CD4-positive, alpha-beta T cell (primary cell): ENCODE data around the gene PTGES3L. TPM values are rescaled to one million over a fixed set of nuclear protein-coding genes. Genes with fewer than 3 reads are reported as not detected.
"Not testable (repeated sequence)": the region's sequence is repeated elsewhere in the genome, so short reads cannot be mapped to it uniquely, and the experiment has no call there.

Experiments used
- ATAC-seq: fragments of 200-7000 bp; cut with Tn5 transposase; one replicate; pipeline ENCODE4 v1.10.0; 2022; ENCODE audit warnings: mild to moderate bottlenecking; ENCODE audit not compliant: poor library complexity
- CTCF ChIA-PET: fragments of 350-600 bp; sonication (Branson Sonifier 250); formaldehyde crosslinking; loops from one replicate; lab custom pipeline; 2021; ENCODE audit warnings: antibody characterized with exemption, inconsistent platforms; lab: Charles Lee
- POLR2A ChIA-PET: fragments of 350-600 bp; sonication (Branson Sonifier 250); formaldehyde crosslinking; loops from one replicate; lab custom pipeline; 2021; ENCODE audit warnings: antibody characterized with exemption, inconsistent platforms; lab: Charles Lee
- DNase-seq, 14 experiments: peaks; one replicate each; pipeline ENCODE4 v3.0.0-alpha.2; 2013 to 2020; ENCODE audit warnings: mixed read lengths in 2 of 14
- H3K27ac ChIP-seq, 2 donors: one replicate each; pipeline versions ENCODE4 v1.5.1 to v1.7.0; 2013; ENCODE audit warnings: low read length in 2 of 2, low read depth in 1 of 2, mild to moderate bottlenecking in 1 of 2
- H3K27me3 ChIP-seq, 2 experiments: 1 replicate in 1 of 2; 2 replicates in 1 of 2; pipeline versions ENCODE4 v1.6.1 to v1.7.0; 2013; ENCODE audit warnings: low read length in 2 of 2, control low read depth in 1 of 2, mild to moderate bottlenecking in 1 of 2, moderate library complexity in 1 of 2; ENCODE audit not compliant: insufficient read depth in 2 of 2, control insufficient read depth in 1 of 2
- H3K36me3 ChIP-seq: one replicate; pipeline ENCODE4 v1.6.1; 2013; ENCODE audit warnings: low read length, control low read depth; ENCODE audit not compliant: insufficient read depth
- H3K4me1 ChIP-seq: one replicate; pipeline ENCODE4 v1.6.1; 2013; ENCODE audit warnings: low read length, control low read depth; ENCODE audit not compliant: insufficient read depth
- H3K4me3 ChIP-seq: one replicate; pipeline ENCODE4 v1.5.1; 2013; ENCODE audit warnings: mild to moderate bottlenecking, low read length, moderate library complexity
- H3K9me3 ChIP-seq, 2 experiments: 1 replicate in 1 of 2; 2 replicates in 1 of 2; pipeline versions ENCODE4 v1.6.1 to v1.7.0; 2013; ENCODE audit warnings: low read length in 2 of 2, mild to moderate bottlenecking in 2 of 2, control low read depth in 1 of 2, moderate library complexity in 1 of 2; ENCODE audit not compliant: control insufficient read depth in 1 of 2, insufficient read depth in 1 of 2
- H3K27ac Mint-ChIP-seq: one replicate; pipeline ENCODE4 v1.8.0; 2020; ENCODE audit warnings: mixed read lengths
- H3K27me3 Mint-ChIP-seq: one replicate; pipeline ENCODE4 v1.8.0; 2021; ENCODE audit warnings: mixed read lengths
- H3K36me3 Mint-ChIP-seq: one replicate; pipeline ENCODE4 v1.8.0; 2021; ENCODE audit warnings: low read depth, mixed read lengths
- H3K4me1 Mint-ChIP-seq: one replicate; pipeline ENCODE4 v1.8.0; 2021; ENCODE audit warnings: low read depth, mixed read lengths
- H3K4me3 Mint-ChIP-seq: one replicate; pipeline ENCODE4 v1.8.0; 2020; ENCODE audit warnings: mild to moderate bottlenecking, mixed read lengths
- H3K9me3 Mint-ChIP-seq: one replicate; pipeline ENCODE4 v1.8.0; 2020; ENCODE audit warnings: mixed read lengths
- intact Hi-C, 2 experiments: fragments of 100-400 bp; cut with DNase I in 1 of 2; cut with micrococcal nuclease in 1 of 2; formaldehyde crosslinking; loops; one replicate each; pipeline versions ENCODE4 v1.15.1 to v1.9.0; 2023 to 2025; cut with DNase I, micrococcal nuclease
- total RNA-seq, 174 experiments: library from RNA in 2 of 174; stranded (reverse) in 2 of 174; gene quantifications; one replicate each; pipeline ENCODE4 v1.2.3 and lab custom pipeline; 2021 to 2026
- TF ChIP-seq, protein P1 (sequence below): fragments of 200-600 bp; IDR thresholded peaks from one replicate; pipeline ENCODE4 v1.8.0; 2022; ENCODE audit warnings: antibody characterized with exemption, mild to moderate bottlenecking

Gene PTGES3L
- total RNA-seq, 2 experiments from 2014 or later: 0.20 TPM; not detected in 1

- POLR2A ChIA-PET: no interaction called here
- Histone ChIP-seq H3K36me3 (no peaks in the 10 kb centered on the region), H3K4me3 (no peak overlapping the region), H3K9me3 (no peaks in the 10 kb centered on the region), H3K27me3 (peaks cover 0 to 3% of the 10 kb centered on the region in 2 experiments), H3K27ac (no peak overlapping the region), H3K4me1 (no peaks in the 10 kb centered on the region)
- CTCF ChIA-PET: no interaction called here
- Mint-ChIP-seq H3K27me3 (no peaks in the 10 kb centered on the region), H3K4me1 (no peaks in the 10 kb centered on the region), H3K36me3 (no peaks in the 10 kb centered on the region), H3K4me3 (no peak overlapping the region), H3K9me3 (no peaks in the 10 kb centered on the region), H3K27ac (no peak overlapping the region)
- TF ChIP-seq, protein P1, sequence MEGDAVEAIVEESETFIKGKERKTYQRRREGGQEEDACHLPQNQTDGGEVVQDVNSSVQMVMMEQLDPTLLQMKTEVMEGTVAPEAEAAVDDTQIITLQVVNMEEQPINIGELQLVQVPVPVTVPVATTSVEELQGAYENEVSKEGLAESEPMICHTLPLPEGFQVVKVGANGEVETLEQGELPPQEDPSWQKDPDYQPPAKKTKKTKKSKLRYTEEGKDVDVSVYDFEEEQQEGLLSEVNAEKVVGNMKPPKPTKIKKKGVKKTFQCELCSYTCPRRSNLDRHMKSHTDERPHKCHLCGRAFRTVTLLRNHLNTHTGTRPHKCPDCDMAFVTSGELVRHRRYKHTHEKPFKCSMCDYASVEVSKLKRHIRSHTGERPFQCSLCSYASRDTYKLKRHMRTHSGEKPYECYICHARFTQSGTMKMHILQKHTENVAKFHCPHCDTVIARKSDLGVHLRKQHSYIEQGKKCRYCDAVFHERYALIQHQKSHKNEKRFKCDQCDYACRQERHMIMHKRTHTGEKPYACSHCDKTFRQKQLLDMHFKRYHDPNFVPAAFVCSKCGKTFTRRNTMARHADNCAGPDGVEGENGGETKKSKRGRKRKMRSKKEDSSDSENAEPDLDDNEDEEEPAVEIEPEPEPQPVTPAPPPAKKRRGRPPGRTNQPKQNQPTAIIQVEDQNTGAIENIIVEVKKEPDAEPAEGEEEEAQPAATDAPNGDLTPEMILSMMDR: no peak
- ATAC-seq (no peak), DNase-seq (no peak)
- intact Hi-C loops: no loop called here
Observed at GRCh38 chr17:42924891-42925290, 55.0 kb downstream of the PTGES3L start.

DNA sequence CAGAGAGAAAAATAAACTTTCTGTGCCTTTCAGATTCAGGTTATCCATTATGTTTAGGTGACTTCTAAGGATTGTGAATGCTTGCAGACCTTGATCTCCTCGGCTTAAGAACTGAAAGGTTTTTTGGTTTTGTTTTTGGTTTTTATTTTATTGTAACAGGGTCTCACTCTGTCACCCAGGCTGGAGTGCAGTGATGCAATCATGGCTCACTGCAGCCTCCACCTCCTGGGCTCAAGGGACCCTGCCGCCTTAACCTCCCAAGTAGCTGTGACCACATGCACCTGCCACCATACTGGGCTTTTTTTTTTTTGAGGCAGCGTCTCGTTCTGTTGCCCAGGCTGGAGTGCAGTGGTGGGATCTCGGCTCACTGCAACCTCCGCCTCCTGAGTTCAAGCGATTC is 56.4 kb downstream of the PTGES3L start:
- H3K4me1 Mint-ChIP-seq, H3K36me3 ChIP-seq, H3K9me3 ChIP-seq, H3K27me3 Mint-ChIP-seq, H3K9me3 Mint-ChIP-seq, intact Hi-C loops, H3K4me3 Mint-ChIP-seq, H3K36me3 Mint-ChIP-seq, H3K4me1 ChIP-seq, ATAC-seq, H3K4me3 ChIP-seq, H3K27ac ChIP-seq, H3K27ac Mint-ChIP-seq, CTCF ChIA-PET, POLR2A ChIA-PET, DNase-seq, H3K27me3 ChIP-seq: not testable (repeated sequence)

- Mint-ChIP-seq H3K9me3 (no peaks in the 10 kb centered on the region), H3K4me1 (no peaks in the 10 kb centered on the region), H3K27ac (no peak overlapping the region), H3K36me3 (no peaks in the 10 kb centered on the region), H3K4me3 (no peak overlapping the region), H3K27me3 (no peaks in the 10 kb centered on the region)
- POLR2A ChIA-PET: no interaction called here
- TF ChIP-seq, protein P1: no peak
- Histone ChIP-seq H3K36me3 (no peaks in the 10 kb centered on the region), H3K4me3 (no peak overlapping the region), H3K27me3 (peaks cover 0 to 3% of the 10 kb centered on the region in 2 experiments), H3K27ac (no peak overlapping the region), H3K9me3 (no peaks in the 10 kb centered on the region), H3K4me1 (no peaks in the 10 kb centered on the region)
- ATAC-seq (no peak), DNase-seq (no peak)
- CTCF ChIA-PET: no interaction called here
- intact Hi-C loops: no loop called here
Observed at GRCh38 chr17:42922294-42922693, 57.6 kb downstream of the PTGES3L start.

DNA sequence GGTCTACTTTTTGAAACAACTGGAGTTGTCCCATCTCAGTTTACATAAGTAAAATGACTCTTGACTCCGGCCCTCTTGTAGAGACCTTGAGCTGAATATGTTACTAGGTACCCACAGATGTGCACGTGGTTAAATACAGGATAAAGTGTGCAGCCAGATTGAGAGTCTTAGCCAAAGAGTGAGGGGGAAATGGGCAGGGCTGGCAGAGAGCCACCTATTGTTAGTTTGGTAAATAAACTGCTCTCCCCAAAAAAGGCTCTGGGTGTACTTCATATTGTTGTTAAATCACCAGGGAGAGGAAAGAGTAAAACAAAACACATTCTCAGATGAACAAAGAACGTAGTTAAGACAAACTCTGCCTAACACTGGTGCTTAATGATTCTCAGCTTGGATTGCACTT is 59.0 kb downstream of the PTGES3L start:
- ATAC-seq: no peak
- intact Hi-C loops: no loop called here
- POLR2A ChIA-PET: no interaction called here
- Mint-ChIP-seq H3K4me1 (no peaks in the 10 kb centered on the region), H3K4me3 (no peak overlapping the region), H3K27ac (no peak overlapping the region), H3K27me3 (no peaks in the 10 kb centered on the region), H3K36me3 (no peaks in the 10 kb centered on the region), H3K9me3 (no peaks in the 10 kb centered on the region)
- CTCF ChIA-PET: no interaction called here
- no peak for DNase-seq
- Histone ChIP-seq H3K9me3 (no peaks in the 10 kb centered on the region), H3K36me3 (no peaks in the 10 kb centered on the region), H3K27ac (no peak overlapping the region), H3K4me3 (no peak overlapping the region), H3K4me1 (no peaks in the 10 kb centered on the region), H3K27me3 (peaks cover 0 to 3% of the 10 kb centered on the region in 2 experiments)
- TF ChIP-seq, protein P1: no peak
